ENCODE results near the gene PGM1. TPM values are rescaled to one million over a fixed set of nuclear protein-coding genes. Genes with fewer than 3 reads are reported as not detected.
"Not testable (repeated sequence)": the region's sequence is repeated elsewhere in the genome, so short reads cannot be mapped to it uniquely, and the experiment has no call there.

PGM1 gene
- total and polyA plus RNA-seq, 2 donors, result 52.7 to 61.4 TPM

DNA sequence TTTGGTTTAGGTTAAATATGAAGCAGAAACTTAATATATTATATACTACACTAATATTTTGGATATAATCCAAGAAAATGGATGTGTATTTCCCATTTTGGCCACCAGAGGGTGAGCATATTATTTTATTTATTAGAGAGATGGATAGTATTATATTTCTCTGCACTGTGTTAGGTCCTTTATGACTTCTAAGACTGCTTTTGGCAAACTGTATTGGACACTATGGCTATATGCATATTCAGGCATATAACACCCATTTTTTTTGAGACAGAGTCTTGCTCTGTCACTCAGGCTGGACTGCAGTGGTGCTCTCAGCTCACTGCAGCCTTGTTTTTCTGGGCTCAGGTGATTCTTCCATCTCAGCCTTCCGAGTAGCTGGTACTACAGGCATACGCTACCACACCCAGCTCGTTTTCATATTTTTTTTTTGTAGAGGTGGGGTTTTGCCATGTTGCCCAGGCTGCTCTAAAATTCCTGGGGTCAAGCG is 17.8 kb upstream of the PGM1 start:
- no peak overlapping the region for H3K27ac ChIP-seq (ENCODE audit: low read depth)
- H3K4me3 ChIP-seq (ENCODE audit: low read depth, low read length), result no peak overlapping the region
- DNase-seq (ENCODE audit: extremely low spot score), result no peak
- no peaks in the 10 kb centered on the region for H3K4me1 ChIP-seq (ENCODE audit: insufficient read depth)
- WGBS, result 78% methylated on average over 4 of the region's 4 CpGs
- no peaks in the 10 kb centered on the region for H3K36me3 ChIP-seq (ENCODE audit: insufficient read depth)

DNA sequence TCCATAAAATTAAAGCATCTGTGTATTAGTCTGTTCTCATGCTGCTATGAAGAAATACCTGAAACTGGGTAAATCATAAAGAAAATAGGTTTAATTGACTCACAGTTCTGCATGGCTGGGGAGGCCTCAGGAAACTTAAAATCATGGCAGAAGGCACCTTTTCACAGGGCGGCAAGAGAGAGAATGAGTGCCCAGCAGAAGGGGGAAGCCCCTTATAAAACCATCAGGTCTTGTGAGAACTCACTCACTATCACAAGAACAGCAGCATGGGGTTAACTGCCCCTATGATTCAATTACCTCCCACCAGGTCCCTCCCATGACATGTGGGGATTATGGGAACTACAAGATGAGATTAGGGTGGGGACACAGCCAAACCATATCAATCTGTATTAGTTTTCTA is 6.9 kb upstream of the PGM1 start:
- WGBS, result 96% methylated on average over 1 of the region's 1 CpG

DNA sequence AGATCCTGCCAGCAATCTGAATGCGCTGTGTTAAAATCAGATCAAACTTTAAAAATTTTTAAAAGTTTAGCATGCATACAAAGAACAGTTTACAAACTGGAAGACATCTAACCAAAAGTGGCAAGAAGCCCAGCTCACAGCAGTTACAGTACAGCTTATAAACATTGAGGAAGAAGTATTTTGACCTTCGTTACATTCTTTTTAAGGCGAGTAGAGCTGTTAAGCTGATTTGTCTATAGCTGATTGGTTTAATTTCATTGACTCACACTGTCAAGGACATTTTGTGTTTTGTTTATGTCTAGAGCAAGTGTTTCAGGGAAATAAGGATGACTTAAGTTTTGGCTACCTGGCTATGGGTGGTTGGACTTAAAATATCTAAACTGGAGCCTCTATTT is 3.0 kb upstream of the PGM1 start:
- H3K4me3 ChIP-seq (ENCODE audit: low read depth, low read length), result no peak overlapping the region
- no peaks in the 10 kb centered on the region for H3K36me3 ChIP-seq (ENCODE audit: insufficient read depth)
- WGBS, result 43% methylated on average over 3 of the region's 3 CpGs
- peak; percentile 7 for DNase-seq (ENCODE audit: extremely low spot score)
- no peak overlapping the region for H3K27ac ChIP-seq (ENCODE audit: low read depth)
- no peaks in the 10 kb centered on the region for H3K4me1 ChIP-seq (ENCODE audit: insufficient read depth)

More for the DNA sequence above, 6.9 kb upstream of the PGM1 start:
- not testable (repeated sequence) for H3K36me3 ChIP-seq (ENCODE audit: insufficient read depth); H3K4me3 ChIP-seq (ENCODE audit: low read depth, low read length); DNase-seq (ENCODE audit: extremely low spot score); H3K27ac ChIP-seq (ENCODE audit: low read depth); H3K4me1 ChIP-seq (ENCODE audit: insufficient read depth)

DNA sequence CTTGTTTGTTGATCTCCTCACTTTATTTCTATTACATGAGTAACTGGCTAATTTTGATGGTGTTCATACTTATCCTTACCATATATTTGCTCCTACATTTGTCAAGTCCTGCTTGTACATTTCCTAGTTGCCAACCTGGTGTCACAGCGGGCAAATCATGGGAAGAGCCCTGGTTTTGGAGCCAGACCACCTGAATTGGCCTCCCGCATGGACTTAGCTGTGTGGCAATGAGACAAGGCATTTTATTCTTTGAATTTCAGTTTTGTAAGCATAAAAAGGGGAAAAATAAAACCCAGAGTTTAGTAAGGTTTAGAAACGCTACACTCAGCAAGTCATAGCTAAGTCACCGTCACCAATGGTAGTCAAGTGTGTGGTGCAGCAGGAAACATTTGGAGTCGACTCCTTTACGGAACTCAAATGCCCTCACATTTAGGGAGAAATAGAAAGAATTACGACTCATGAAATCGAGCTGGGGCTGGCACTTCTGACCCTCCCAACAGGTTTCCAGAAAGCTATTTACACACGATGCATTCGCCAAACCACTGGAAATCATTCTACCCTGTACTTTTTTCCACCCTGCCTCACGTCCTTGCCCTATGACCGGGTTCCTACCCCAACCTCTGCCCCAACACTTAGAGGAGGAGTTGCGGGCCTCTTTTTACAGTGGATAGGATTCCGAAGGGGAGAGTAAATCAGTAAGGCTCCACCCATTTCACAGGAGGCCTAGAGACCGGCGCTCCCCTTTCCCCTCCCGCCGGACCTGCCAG is 492 bp upstream of the PGM1 start:
- H3K36me3 ChIP-seq (ENCODE audit: insufficient read depth), result no peaks in the 10 kb centered on the region
- H3K27ac ChIP-seq (ENCODE audit: low read depth), result peak overlapping the region; percentile 92
- no peak for DNase-seq (ENCODE audit: extremely low spot score)
- H3K4me3 ChIP-seq (ENCODE audit: low read depth, low read length), result peak overlapping the region; percentile 85
- 27% methylated on average over 18 of the region's 18 CpGs for WGBS
- no peaks in the 10 kb centered on the region for H3K4me1 ChIP-seq (ENCODE audit: insufficient read depth)

DNA sequence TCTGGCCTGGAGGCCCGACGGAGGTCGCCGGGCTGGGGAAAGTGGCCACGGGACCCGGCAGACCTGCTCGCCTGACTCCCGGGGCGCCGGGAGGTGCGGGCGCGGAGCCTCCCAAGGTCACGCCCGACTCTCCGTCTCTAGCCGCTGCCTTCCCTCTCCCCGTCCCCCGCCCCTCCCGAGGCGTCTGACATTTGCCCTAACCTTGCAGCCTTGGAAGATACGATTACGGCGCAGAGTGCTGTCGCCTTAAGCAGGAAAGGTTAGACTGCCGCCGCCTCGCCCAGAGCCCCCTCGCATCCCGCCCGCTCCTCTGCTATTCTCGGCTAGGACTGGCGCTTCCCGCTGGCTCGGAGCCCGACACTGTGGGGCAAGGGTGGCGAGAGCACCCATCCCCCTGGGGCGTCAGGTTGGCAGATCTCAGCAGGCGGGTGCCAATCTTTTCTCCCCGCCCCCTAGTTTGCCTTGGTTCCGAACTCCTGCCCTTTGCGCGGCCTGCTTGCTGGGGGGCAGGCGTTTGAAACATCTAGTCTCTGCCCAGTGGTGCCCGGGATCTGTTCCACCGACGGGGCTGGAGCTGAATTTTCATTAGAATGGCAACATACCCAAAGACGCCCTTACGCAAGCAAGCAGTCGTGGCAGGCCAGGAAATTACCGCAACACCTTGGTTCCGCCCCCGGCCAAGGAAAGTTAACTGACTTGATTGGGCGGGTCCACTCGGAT is 835 bp downstream of the PGM1 start:
- 8% methylated on average over 55 of the region's 55 CpGs for WGBS
- DNase-seq (ENCODE audit: extremely low spot score), result peak; percentile 23

DNA sequence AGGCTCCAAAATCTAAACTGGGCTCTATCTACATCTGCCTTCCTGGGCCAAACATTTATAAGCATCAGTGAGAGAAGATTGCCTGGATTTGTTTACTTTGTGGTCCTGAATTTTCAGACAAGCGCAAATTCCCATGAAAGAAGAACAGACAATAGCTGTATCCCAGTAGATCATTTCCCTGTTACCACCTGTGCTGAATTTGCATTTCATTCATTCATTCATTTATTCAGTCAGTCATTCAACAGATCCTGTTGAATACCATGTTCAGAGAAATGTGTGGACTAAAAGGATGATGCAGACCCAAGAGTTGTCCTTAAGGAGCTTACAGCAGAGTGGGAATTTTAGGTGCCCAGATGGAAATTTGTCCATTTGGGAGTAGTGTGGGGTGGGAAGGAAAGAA is 2.2 kb downstream of the PGM1 start:
- 88% methylated on average over 1 of the region's 1 CpG for WGBS
- Histone ChIP-seq H3K36me3 (ENCODE audit: insufficient read depth) (peaks cover 1% of the 10 kb centered on the region), H3K4me3 (ENCODE audit: low read depth, low read length) (no peak overlapping the region), H3K4me1 (ENCODE audit: insufficient read depth) (no peaks in the 10 kb centered on the region), H3K27ac (ENCODE audit: low read depth) (no peak overlapping the region)
- no peak for DNase-seq (ENCODE audit: extremely low spot score)

More for the DNA sequence above, 835 bp downstream of the PGM1 start:
- Histone ChIP-seq H3K36me3 (ENCODE audit: insufficient read depth) (no peaks in the 10 kb centered on the region), H3K27ac (ENCODE audit: low read depth) (peak overlapping the region; percentile 92), H3K4me3 (ENCODE audit: low read depth, low read length) (peak overlapping the region; percentile 85), H3K4me1 (ENCODE audit: insufficient read depth) (no peaks in the 10 kb centered on the region)

DNA sequence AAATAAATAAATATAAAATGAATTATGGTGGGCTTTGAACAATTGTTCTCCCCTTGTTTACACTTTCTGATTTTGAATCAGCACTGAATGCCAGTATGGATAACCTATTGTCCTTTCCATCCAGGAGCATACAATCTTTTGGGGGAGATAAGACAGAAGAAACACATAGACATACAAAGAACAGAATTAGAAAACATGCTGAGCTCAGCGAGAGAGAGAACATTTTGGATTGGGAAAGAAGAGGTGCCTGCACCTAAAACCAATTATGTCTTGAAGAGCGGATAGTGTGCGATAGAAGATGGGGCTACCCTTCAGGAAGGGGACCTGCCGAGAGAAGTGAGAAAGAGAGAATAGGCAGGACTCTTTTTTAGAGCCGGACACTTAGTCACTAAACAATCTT is 6.6 kb downstream of the PGM1 start:
- H3K4me1 ChIP-seq (ENCODE audit: insufficient read depth), result no peaks in the 10 kb centered on the region
- no peak for DNase-seq (ENCODE audit: extremely low spot score)
- H3K27ac ChIP-seq (ENCODE audit: low read depth), result no peak overlapping the region
- no peak overlapping the region for H3K4me3 ChIP-seq (ENCODE audit: low read depth, low read length)
- peaks cover 1% of the 10 kb centered on the region for H3K36me3 ChIP-seq (ENCODE audit: insufficient read depth)
- 96% methylated on average over 5 of the region's 5 CpGs for WGBS

DNA sequence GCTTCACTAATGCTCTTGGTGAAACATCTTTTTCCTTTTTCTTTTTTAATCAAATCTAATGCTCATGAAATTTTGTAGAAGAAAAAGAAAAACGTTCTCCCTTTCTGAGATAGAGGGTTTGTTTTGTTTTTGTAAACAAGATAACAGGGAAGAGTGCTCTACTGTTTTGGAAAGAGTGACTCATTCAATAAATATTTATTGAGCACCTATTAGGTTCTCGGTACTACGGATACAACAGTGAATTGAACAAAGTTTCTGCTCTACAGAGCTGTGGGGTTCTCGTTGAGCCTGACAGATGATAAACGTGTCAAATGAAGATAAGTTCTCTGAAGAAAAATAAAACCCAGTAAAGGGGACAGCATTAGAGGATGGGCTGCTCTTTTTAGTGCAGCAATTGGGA is 7.0 kb downstream of the PGM1 start:
- H3K4me1 ChIP-seq (ENCODE audit: insufficient read depth), result no peaks in the 10 kb centered on the region
- 70% methylated on average over 5 of the region's 5 CpGs for whole genome bisulfite sequencing
- H3K27ac ChIP-seq (ENCODE audit: low read depth), result no peak overlapping the region
- peaks cover 1% of the 10 kb centered on the region for H3K36me3 ChIP-seq (ENCODE audit: insufficient read depth)
- no peak for DNase-seq (ENCODE audit: extremely low spot score)
- no peak overlapping the region for H3K4me3 ChIP-seq (ENCODE audit: low read depth, low read length)

DNA sequence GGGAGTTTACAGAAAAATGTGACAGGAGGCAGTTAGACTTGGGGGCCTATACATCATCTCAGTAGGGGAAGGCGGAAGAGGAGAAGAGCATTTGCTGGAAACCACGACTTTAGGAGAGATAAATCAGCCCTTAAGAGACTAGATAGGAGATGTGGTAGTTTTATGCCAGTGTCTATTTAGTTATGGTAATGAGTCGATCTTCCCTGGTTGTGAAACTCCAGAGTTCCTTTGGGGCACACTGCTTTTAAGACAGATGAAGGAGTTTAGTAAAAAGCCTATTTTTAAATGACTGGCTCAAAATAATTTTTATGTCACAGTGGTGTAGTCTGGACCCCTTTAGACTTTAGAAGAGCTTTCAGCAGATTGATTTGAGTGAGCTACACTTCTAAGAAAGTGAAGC is 7.8 kb downstream of the PGM1 start:
- Histone ChIP-seq H3K4me3 (ENCODE audit: low read depth, low read length) (no peak overlapping the region), H3K4me1 (ENCODE audit: insufficient read depth) (no peaks in the 10 kb centered on the region), H3K36me3 (ENCODE audit: insufficient read depth) (peaks cover 1% of the 10 kb centered on the region), H3K27ac (ENCODE audit: low read depth) (no peak overlapping the region)
- WGBS, result 92% methylated on average over 3 of the region's 3 CpGs
- no peak for DNase-seq (ENCODE audit: extremely low spot score)

DNA sequence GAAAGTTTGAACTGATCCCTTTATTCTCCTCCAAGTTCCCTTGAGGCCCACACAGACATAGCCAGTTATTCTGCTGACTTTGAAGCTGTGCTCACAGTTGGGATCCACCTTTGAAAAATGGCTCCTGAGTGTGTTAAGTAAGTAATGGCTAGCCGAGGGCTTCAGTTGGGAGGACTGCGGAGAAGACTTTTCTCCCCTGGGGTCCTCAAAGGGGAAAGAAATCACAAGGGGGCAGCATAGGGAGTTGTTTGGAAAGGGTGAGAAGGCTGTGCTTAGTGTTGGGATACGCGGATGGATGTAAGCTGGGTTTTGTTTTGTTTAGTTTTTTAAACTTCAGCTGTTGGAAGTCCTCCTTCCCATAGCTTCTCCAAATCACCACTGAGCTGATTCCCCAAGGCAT is 8.3 kb downstream of the PGM1 start:
- Histone ChIP-seq H3K27ac (ENCODE audit: low read depth) (no peak overlapping the region), H3K36me3 (ENCODE audit: insufficient read depth) (peaks cover 1% of the 10 kb centered on the region), H3K4me3 (ENCODE audit: low read depth, low read length) (no peak overlapping the region), H3K4me1 (ENCODE audit: insufficient read depth) (no peaks in the 10 kb centered on the region)
- DNase-seq (ENCODE audit: extremely low spot score), result no peak
- 82% methylated on average over 4 of the region's 4 CpGs for WGBS

DNA sequence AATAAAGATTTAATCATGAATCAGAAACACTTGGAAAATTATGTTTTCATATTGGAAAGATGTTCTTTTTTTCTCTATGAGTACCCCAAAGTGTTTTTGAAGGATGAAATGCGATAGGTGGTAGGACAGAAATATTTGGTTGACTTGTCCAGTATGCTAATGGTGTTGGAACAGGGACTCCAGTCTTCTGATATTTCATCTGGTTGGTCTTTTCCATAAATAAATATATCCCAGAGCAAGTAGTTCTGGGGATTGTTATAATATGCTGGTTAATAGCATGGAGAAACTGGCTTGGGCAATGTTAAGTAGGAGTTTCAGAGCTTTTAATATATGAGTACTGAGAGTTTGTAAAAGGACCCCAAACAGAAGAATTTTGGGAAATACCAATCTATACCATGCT is 8.7 kb downstream of the PGM1 start:
- H3K4me1 ChIP-seq (ENCODE audit: insufficient read depth), result no peaks in the 10 kb centered on the region
- DNase-seq (ENCODE audit: extremely low spot score), result no peak
- peaks cover 1% of the 10 kb centered on the region for H3K36me3 ChIP-seq (ENCODE audit: insufficient read depth)
- WGBS, result 99% methylated on average over 1 of the region's 1 CpG
- H3K4me3 ChIP-seq (ENCODE audit: low read depth, low read length), result no peak overlapping the region
- H3K27ac ChIP-seq (ENCODE audit: low read depth), result no peak overlapping the region

DNA sequence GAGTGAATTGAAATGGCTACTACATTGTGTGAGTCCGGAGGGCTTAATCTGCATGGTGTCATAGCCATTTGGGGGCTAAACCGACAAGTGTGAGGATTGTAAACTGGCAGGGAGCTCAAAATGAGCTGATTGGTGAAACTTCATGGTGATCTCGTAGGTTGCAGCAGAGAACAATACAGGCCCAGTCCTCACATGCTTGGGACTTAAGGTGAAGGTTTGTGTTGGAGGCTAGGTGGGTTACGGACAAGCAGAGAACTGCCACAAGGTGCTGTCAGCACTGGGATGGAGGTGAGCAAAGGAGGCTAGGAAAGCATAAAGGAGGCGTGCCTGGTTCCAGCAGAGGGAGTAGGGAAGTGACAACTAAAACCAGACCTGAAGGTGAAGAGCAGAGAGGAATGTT is 9.4 kb downstream of the PGM1 start:
- DNase-seq (ENCODE audit: extremely low spot score), result no peak
- WGBS, result 94% methylated on average over 5 of the region's 5 CpGs
- peaks cover 1% of the 10 kb centered on the region for H3K36me3 ChIP-seq (ENCODE audit: insufficient read depth)
- no peak overlapping the region for H3K27ac ChIP-seq (ENCODE audit: low read depth)
- no peaks in the 10 kb centered on the region for H3K4me1 ChIP-seq (ENCODE audit: insufficient read depth)
- no peak overlapping the region for H3K4me3 ChIP-seq (ENCODE audit: low read depth, low read length)

DNA sequence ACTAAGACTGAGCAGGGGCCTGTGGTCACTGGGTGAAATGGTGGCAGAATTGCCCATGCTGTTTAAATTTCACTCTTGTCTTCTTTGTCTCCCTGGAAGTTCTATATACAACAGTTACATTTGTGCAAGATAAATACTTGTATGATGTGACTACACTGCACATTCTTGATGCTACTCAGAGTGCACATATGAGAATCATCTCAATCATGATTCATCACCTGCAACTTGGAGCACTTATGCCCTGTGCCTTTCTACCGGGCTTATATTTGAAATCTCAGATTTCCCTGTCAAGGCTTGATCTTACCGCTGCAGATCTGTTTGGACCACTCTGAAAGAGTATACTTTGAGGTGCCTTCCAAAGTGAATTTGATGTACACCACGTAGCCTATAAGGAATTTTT is 10.6 kb downstream of the PGM1 start:
- Histone ChIP-seq H3K4me3 (ENCODE audit: low read depth, low read length) (no peak overlapping the region), H3K27ac (ENCODE audit: low read depth) (no peak overlapping the region), H3K36me3 (ENCODE audit: insufficient read depth) (peaks cover 1% of the 10 kb centered on the region), H3K4me1 (ENCODE audit: insufficient read depth) (no peaks in the 10 kb centered on the region)
- no peak for DNase-seq (ENCODE audit: extremely low spot score)
- WGBS, result 95% methylated on average over 3 of the region's 3 CpGs

DNA sequence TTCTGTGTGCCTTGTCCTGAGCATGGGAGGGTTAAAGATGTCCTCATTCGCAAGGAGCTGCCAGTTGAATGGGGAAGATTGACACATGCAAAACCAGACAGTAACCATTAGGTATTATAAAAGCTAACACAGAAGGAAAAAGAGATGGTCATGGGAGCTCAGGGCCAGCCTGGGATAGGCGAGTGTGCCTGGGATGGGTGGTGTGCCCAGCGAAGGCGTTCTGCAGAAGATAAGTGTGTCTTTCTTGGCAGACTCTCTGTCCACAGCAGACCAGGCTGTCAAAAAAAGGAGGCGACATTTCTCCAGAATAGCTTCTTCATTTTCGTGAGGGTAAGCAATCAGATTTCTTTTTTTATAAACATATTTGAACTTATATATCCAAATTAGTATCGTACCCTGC is 14.1 kb downstream of the PGM1 start:
- Histone ChIP-seq H3K4me1 (ENCODE audit: insufficient read depth) (no peaks in the 10 kb centered on the region), H3K27ac (ENCODE audit: low read depth) (no peak overlapping the region), H3K4me3 (ENCODE audit: low read depth, low read length) (no peak overlapping the region), H3K36me3 (ENCODE audit: insufficient read depth) (no peaks in the 10 kb centered on the region)
- 96% methylated on average over 7 of the region's 7 CpGs for WGBS
- no peak for DNase-seq (ENCODE audit: extremely low spot score)

Data from urinary bladder (tissue), 4 donors.